Measurements from ENCODE around the gene PRPF19. TPM values are rescaled to one million over a fixed set of nuclear protein-coding genes. Genes with fewer than 3 reads are reported as not detected.
"Not testable (repeated sequence)": the region's sequence is repeated elsewhere in the genome, so short reads cannot be mapped to it uniquely, and the experiment has no call there.

PRPF19 gene
- total RNA-seq, 1 donor from 2014 or later, result 61.9 TPM

- DNase-seq (ENCODE audit: low read depth) (no peak), FAIRE-seq (no peak)
- Histone ChIP-seq H3K4me1 (ENCODE audit: insufficient read depth, low read length) (peaks cover 21% of the 10 kb centered on the region), H3K4me2 (ENCODE audit: low read length) (no peak overlapping the region), H3K79me2 (ENCODE audit: insufficient read depth, low read length) (peaks cover 18% of the 10 kb centered on the region), H3K4me3 (ENCODE audit: insufficient read depth, low read depth, low read length) (no peak overlapping the region), H4K20me1 (ENCODE audit: insufficient read depth, low read length) (peaks cover 2% of the 10 kb centered on the region), H3K9ac (ENCODE audit: low read length) (no peak overlapping the region), H3K27me3 (ENCODE audit: insufficient read depth, low read length) (peaks cover 6% of the 10 kb centered on the region), H2AFZ (ENCODE audit: low read depth, low read length) (no peak overlapping the region), H3K9me3 (ENCODE audit: insufficient read depth, low read depth, low read length) (no peaks in the 10 kb centered on the region), H3K27ac (ENCODE audit: low read depth, low read length) (no peak overlapping the region), H3K36me3 (ENCODE audit: insufficient read depth, low read length) (no peaks in the 10 kb centered on the region)
- H3K9me3 Mint-ChIP-seq (ENCODE audit: unreplicated experiment), result peaks cover 7% of the 10 kb centered on the region
- H3K27ac Mint-ChIP-seq (ENCODE audit: unreplicated experiment), result no peak overlapping the region
- no peak for TF ChIP-seq CTCF (IDR thresholded peaks at IDR 0.05; ENCODE audit: insufficient read depth, low read depth, low read length)
- no peak for TF ChIP-seq EZH2 (IDR thresholded peaks at IDR 0.05; ENCODE audit: insufficient read depth, low read length)
- no peaks in the 10 kb centered on the region for H3K36me3 Mint-ChIP-seq (ENCODE audit: low read depth, unreplicated experiment)
- H3K4me3 Mint-ChIP-seq (ENCODE audit: unreplicated experiment), result no peak overlapping the region
- H3K4me1 Mint-ChIP-seq (ENCODE audit: low read depth, unreplicated experiment), result peaks cover 2% of the 10 kb centered on the region
- H3K27me3 Mint-ChIP-seq (ENCODE audit: low read depth, unreplicated experiment), result peaks cover 34% of the 10 kb centered on the region
Measured at GRCh38 chr11:60910711-60911380, 4.5 kb upstream of the PRPF19 start.

- H3K27me3 Mint-ChIP-seq (ENCODE audit: low read depth, unreplicated experiment), result peaks cover 34% of the 10 kb centered on the region
- peaks cover 7% of the 10 kb centered on the region for H3K9me3 Mint-ChIP-seq (ENCODE audit: unreplicated experiment)
- H3K36me3 ChIP-seq (ENCODE audit: insufficient read depth, low read length), result no peaks in the 10 kb centered on the region
- H3K4me1 ChIP-seq (ENCODE audit: insufficient read depth, low read length), result peaks cover 21% of the 10 kb centered on the region
- peaks cover 3% of the 10 kb centered on the region for H3K4me1 Mint-ChIP-seq (ENCODE audit: low read depth, unreplicated experiment)
- H3K36me3 Mint-ChIP-seq (ENCODE audit: low read depth, unreplicated experiment), result no peaks in the 10 kb centered on the region
- TF ChIP-seq EZH2 (IDR thresholded peaks at IDR 0.05; ENCODE audit: insufficient read depth, low read length) (no peak), CTCF (IDR thresholded peaks at IDR 0.05; ENCODE audit: insufficient read depth, low read depth, low read length) (no peak)
- H2AFZ ChIP-seq (ENCODE audit: low read depth, low read length), result no peak overlapping the region
- H3K79me2 ChIP-seq (ENCODE audit: insufficient read depth, low read length), result peaks cover 21% of the 10 kb centered on the region
- no peak overlapping the region for H3K4me3 Mint-ChIP-seq (ENCODE audit: unreplicated experiment)
- H3K27ac ChIP-seq (ENCODE audit: low read depth, low read length), result no peak overlapping the region
- no peaks in the 10 kb centered on the region for H3K9me3 ChIP-seq (ENCODE audit: insufficient read depth, low read depth, low read length)
- H3K4me2 ChIP-seq (ENCODE audit: low read length), result no peak overlapping the region
- no peak overlapping the region for H3K4me3 ChIP-seq (ENCODE audit: insufficient read depth, low read depth, low read length)
- no peak overlapping the region for H3K27ac Mint-ChIP-seq (ENCODE audit: unreplicated experiment)
- no peak overlapping the region for H3K9ac ChIP-seq (ENCODE audit: low read length)
- DNase-seq (ENCODE audit: low read depth), result no peak
- peaks cover 6% of the 10 kb centered on the region for H3K27me3 ChIP-seq (ENCODE audit: insufficient read depth, low read length)
- H4K20me1 ChIP-seq (ENCODE audit: insufficient read depth, low read length), result peaks cover 7% of the 10 kb centered on the region
- FAIRE-seq, result no peak
Measured at GRCh38 chr11:60910281-60910687, 3.9 kb upstream of the PRPF19 start.

GRCh38 chr11:60909680-60910280 lies 3.4 kb upstream of the PRPF19 start:
- H3K27ac ChIP-seq (ENCODE audit: low read depth, low read length); H3K36me3 Mint-ChIP-seq (ENCODE audit: low read depth, unreplicated experiment); H3K36me3 ChIP-seq (ENCODE audit: insufficient read depth, low read length); H3K27ac Mint-ChIP-seq (ENCODE audit: unreplicated experiment); H3K9ac ChIP-seq (ENCODE audit: low read length); H3K4me3 ChIP-seq (ENCODE audit: insufficient read depth, low read depth, low read length); H2AFZ ChIP-seq (ENCODE audit: low read depth, low read length); H3K9me3 Mint-ChIP-seq (ENCODE audit: unreplicated experiment); H3K9me3 ChIP-seq (ENCODE audit: insufficient read depth, low read depth, low read length); H3K4me3 Mint-ChIP-seq (ENCODE audit: unreplicated experiment); DNase-seq (ENCODE audit: low read depth); H3K4me2 ChIP-seq (ENCODE audit: low read length); H3K27me3 ChIP-seq (ENCODE audit: insufficient read depth, low read length); H3K4me1 Mint-ChIP-seq (ENCODE audit: low read depth, unreplicated experiment); FAIRE-seq: not testable (repeated sequence)
- peaks cover 20% of the 10 kb centered on the region for H3K4me1 ChIP-seq (ENCODE audit: insufficient read depth, low read length)
- peaks cover 12% of the 10 kb centered on the region for H4K20me1 ChIP-seq (ENCODE audit: insufficient read depth, low read length)
- peaks cover 34% of the 10 kb centered on the region for H3K27me3 Mint-ChIP-seq (ENCODE audit: low read depth, unreplicated experiment)
- H3K79me2 ChIP-seq (ENCODE audit: insufficient read depth, low read length), result peaks cover 23% of the 10 kb centered on the region

Measured in astrocyte (in vitro differentiated cells and primary cell).